HepG2 (cell line): ENCODE data around the gene JPT1. TPM values are rescaled to one million over a fixed set of nuclear protein-coding genes. Genes with fewer than 3 reads are reported as not detected.

ENCODE experiments used
- ATAC-seq: fragments of 200-7000 bp; cut with Tn5 transposase; 3 replicates; pipeline ENCODE4 v1.9.1; 2020; ENCODE audit warnings: mild to moderate bottlenecking, moderate library complexity
- BruUV-seq: library from RNA; stranded (reverse); fragments of 400-500 nt; replicated peaks from 2 replicates; lab custom pipeline; 2021; lab: Mats Ljungman, UMichigan
- CTCF ChIA-PET: fragments of 300-600 bp; formaldehyde crosslinking; extraction: SDS; loops from one replicate; lab custom pipeline; 2021; ENCODE audit warnings: low total read pairs, inconsistent platforms, low intra/inter-chr PET ratio; lab: Yijun Ruan, JAX
- POLR2A ChIA-PET: fragments of 350-600 bp; sonication (Branson Sonifier 250); formaldehyde crosslinking; loops from one replicate; lab custom pipeline; 2020; ENCODE audit warnings: antibody characterized with exemption, inconsistent platforms; lab: Yijun Ruan, JAX
- DNase-seq: peaks from one replicate; pipeline ENCODE4 v3.0.0-alpha.2; 2015; ENCODE audit warnings: low spot score
- FAIRE-seq: peaks from 3 replicates; lab custom pipeline; 2011; peaks lifted over from hg19 to GRCh38; lab: Jason Lieb, UNC
- H2AFZ ChIP-seq: one replicate; pipeline ENCODE4 v1.6.1; 2011; ENCODE audit warnings: low read length, inconsistent platforms
- H3K27ac ChIP-seq: fragments of 300-600 bp; 3 replicates; pipeline ENCODE4 v1.8.0; 2011; ENCODE audit warnings: mixed run types, mild to moderate bottlenecking, mixed read lengths, low read length, inconsistent platforms; ENCODE audit not compliant: insufficient read depth; ENCODE audit errors: extremely low read length
- H3K27me3 ChIP-seq, 2 experiments: fragments of 200-600 bp in 1 of 2; 2 replicates in 1 of 2; 3 replicates in 1 of 2; pipeline versions ENCODE4 v1.6.0 to v1.8.0; 2011; ENCODE audit warnings: low read length in 2 of 2, mild to moderate bottlenecking in 2 of 2, moderate library complexity in 2 of 2, inconsistent platforms in 1 of 2; ENCODE audit not compliant: insufficient read depth in 2 of 2, control insufficient read depth in 1 of 2
- H3K36me3 ChIP-seq, 2 experiments: fragments of 200-600 bp in 1 of 2; replicated peaks in 1 of 2; 2 replicates in 1 of 2; 3 replicates in 1 of 2; pipeline versions ENCODE4 v1.5.1 to v1.8.0; 2011; ENCODE audit warnings: low read length in 2 of 2, inconsistent platforms in 1 of 2; ENCODE audit not compliant: insufficient read depth in 2 of 2, control insufficient read depth in 1 of 2
- H3K4me1 ChIP-seq: 2 replicates; pipeline ENCODE4 v1.5.1; 2012; ENCODE audit warnings: low read length, inconsistent platforms; ENCODE audit not compliant: insufficient read depth
- H3K4me2 ChIP-seq: 2 replicates; pipeline ENCODE4 v1.6.0; 2011; ENCODE audit warnings: low read depth, low read length, inconsistent platforms
- H3K4me3 ChIP-seq, 3 experiments: fragments of 200-600 bp in 1 of 3; sonication (generic), shearing (Covaris generic) in 1 of 3; replicated peaks in 1 of 3; 2 replicates each; pipeline ENCODE4 v1.5.1; 2011 to 2016; ENCODE audit warnings: low read length in 3 of 3, inconsistent platforms in 2 of 3, low read depth in 2 of 3, mild to moderate bottlenecking in 2 of 3, control low read depth in 1 of 3, mixed read lengths in 1 of 3; ENCODE audit not compliant: insufficient read depth in 1 of 3
- H3K79me2 ChIP-seq: one replicate; pipeline ENCODE4 v1.6.1; 2011; ENCODE audit warnings: low read length, inconsistent platforms; ENCODE audit not compliant: insufficient read depth
- H3K9ac ChIP-seq: 2 replicates; pipeline ENCODE4 v1.6.0; 2011; ENCODE audit warnings: mild to moderate bottlenecking, low read depth, low read length, inconsistent platforms; ENCODE audit not compliant: insufficient read depth
- H3K9me3 ChIP-seq: 2 replicates; pipeline ENCODE4 v1.5.1; 2012; ENCODE audit warnings: mild to moderate bottlenecking, low read length
- H4K20me1 ChIP-seq: 2 replicates; pipeline ENCODE4 v1.6.0; 2011; ENCODE audit warnings: inconsistent platforms, mild to moderate bottlenecking, low read length, moderate library complexity; ENCODE audit not compliant: insufficient read depth
- ARID2 ChIP-seq: sonication (generic); formaldehyde crosslinking; IDR thresholded peaks from 2 replicates; pipeline ENCODE4 v1.8.1; 2022; ENCODE audit warnings: mild to moderate bottlenecking, missing genetic modification reagents, borderline replicate concordance
- FOXJ3 ChIP-seq: sonication (generic); formaldehyde crosslinking; IDR thresholded peaks from 2 replicates; pipeline ENCODE4 v1.4.0; 2020; ENCODE audit warnings: missing genetic modification reagents, mild to moderate bottlenecking, borderline replicate concordance
- NCOA5 ChIP-seq: sonication (generic); formaldehyde crosslinking; IDR thresholded peaks from 2 replicates; pipeline ENCODE4 v1.4.0; 2020; ENCODE audit warnings: missing genetic modification reagents
- SUZ12 ChIP-seq: fragments of 150-350 bp; IDR thresholded peaks from 2 replicates; pipeline ENCODE4 v1.6.1; 2014; ENCODE audit warnings: low read depth, low read length
- TOPORS ChIP-seq: sonication (generic); formaldehyde crosslinking; IDR thresholded peaks from 2 replicates; pipeline ENCODE4 v1.8.0; 2023; ENCODE audit warnings: mild to moderate bottlenecking, missing genetic modification reagents
- U2AF1 ChIP-seq: fragments of 200-400 bp; formaldehyde crosslinking; optimal IDR thresholded peaks from 2 replicates; pipeline ENCODE3; 2017; ENCODE audit warnings: mild to moderate bottlenecking, low read depth, low read length
- ZNF12 ChIP-seq: sonication (generic); formaldehyde crosslinking; IDR thresholded peaks from 2 replicates; pipeline ENCODE4 v1.5.0; 2020; ENCODE audit warnings: missing genetic modification reagents
- ZNF263 ChIP-seq: sonication (generic); formaldehyde crosslinking; IDR thresholded peaks from 2 replicates; pipeline ENCODE4 v1.4.0; 2020; ENCODE audit warnings: missing genetic modification reagents
- ZNF383 ChIP-seq: sonication (generic); formaldehyde crosslinking; IDR thresholded peaks from 2 replicates; pipeline ENCODE4 v1.4.0; 2020; ENCODE audit warnings: missing genetic modification reagents, mild to moderate bottlenecking, borderline replicate concordance
- WGBS: methylation state at CpG from one replicate; pipeline ENCODE4 v1.1.6; 2017; ENCODE audit warnings: low lambda C conversion rate; 5-methylcytosine and 5-hydroxymethylcytosine counted together
- in situ Hi-C: cut with HindIII; loops from 2 replicates; pipeline ENCODE4 v1.10.0; 2017; ENCODE audit warnings: low pct_unique_long_range_greater_than_20kb; ENCODE audit not compliant: extremely low pct_ligation_motif_present
- intact Hi-C: fragments of 100-400 bp; cut with micrococcal nuclease; formaldehyde crosslinking; loops from one replicate; pipeline ENCODE4 v1.10.0; 2022; ENCODE audit not compliant: unreplicated experiment
- polyA plus RNA-seq, 8 experiments: library from polyadenylated mRNA; depleted of rRNA in 3 of 8; stranded (reverse) in 7 of 8; unstranded in 1 of 8; fragments of >200 nt; fragmentation: Illumina TruSeq in 4 of 8; extraction: Trizol in 4 of 8; gene quantifications; 2 replicates each; pipeline versions ENCODE4 v1.2.1 to v1.2.3, GENCODE V29; 2011 to 2016; ENCODE audit warnings: low read depth in 4 of 8, missing spikeins in 1 of 8, mixed read lengths in 1 of 8; ENCODE audit not compliant: insufficient read depth in 1 of 8
- total RNA-seq, 5 experiments: library from RNA; depleted of rRNA; stranded (reverse); fragments of >200 nt; fragmentation: Illumina TruSeq; extraction: Trizol; gene quantifications; 2 replicates each; pipeline ENCODE4 v1.2.3, GENCODE V29; 2016; ENCODE audit warnings: low read depth in 1 of 5
- TF ChIP-seq, protein P1 (sequence below): IDR thresholded peaks from 2 replicates; pipeline ENCODE4 v1.6.1; 2012; ENCODE audit warnings: low read depth, low read length, improper control_type of control experiment
- TF ChIP-seq, protein P2 (sequence below): sonication (generic); formaldehyde crosslinking; IDR thresholded peaks from 2 replicates; pipeline ENCODE4 v1.4.0; 2020; ENCODE audit warnings: mild to moderate bottlenecking, missing genetic modification reagents
- TF ChIP-seq, protein P3 (sequence below): sonication (generic); formaldehyde crosslinking; IDR thresholded peaks from 2 replicates; pipeline ENCODE4 v1.5.0; 2020; ENCODE audit warnings: missing genetic modification reagents
- TF ChIP-seq, protein P4 (sequence below): IDR thresholded peaks from 2 replicates; pipeline ENCODE4 v1.6.1; 2016; ENCODE audit warnings: missing compliant biosample characterization, missing genetic modification reagents, borderline replicate concordance
- TF ChIP-seq, protein P5 (sequence below), 2 experiments: fragments of 450-650 bp in 1 of 2; sonication (generic) in 1 of 2; formaldehyde crosslinking; IDR thresholded peaks; 2 replicates each; pipeline versions ENCODE4 v1.5.0 to v1.8.0; 2020 to 2022; ENCODE audit warnings: mild to moderate bottlenecking in 1 of 2, missing genetic modification reagents in 1 of 2
- TF ChIP-seq, protein P6 (sequence below): sonication (generic); formaldehyde crosslinking; IDR thresholded peaks from 2 replicates; pipeline ENCODE4 v1.9.0; 2021; ENCODE audit warnings: missing genetic modification reagents, borderline replicate concordance

The JPT1 gene
- total and polyA plus RNA-seq, 2 of the 13 experiments (the other 11 are each of a cell fraction or from before 2014, with no cell fraction given): 43.3 to 256 TPM

DNA sequence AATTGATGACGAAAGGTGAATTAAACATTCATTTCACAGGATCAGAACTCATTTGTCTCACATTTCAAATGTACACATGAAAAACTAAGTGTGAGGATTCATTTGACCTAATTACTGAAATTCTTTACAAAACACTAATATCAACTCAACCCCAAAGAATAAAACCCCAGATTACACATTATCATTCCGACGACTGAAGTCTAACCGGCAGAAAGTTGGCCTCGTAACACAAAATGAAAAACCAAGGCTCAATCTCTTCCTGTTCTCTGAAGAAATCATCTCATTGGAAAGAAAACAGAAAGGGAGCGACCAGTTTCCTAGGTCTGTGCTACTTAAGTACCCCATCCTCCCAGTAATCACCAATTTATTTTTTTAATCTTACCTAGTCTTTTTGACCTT, 1.8 kb downstream of the JPT1 start:
- peaks cover 9 to 14% of the 10 kb centered on the region in 2 experiments for H3K36me3 ChIP-seq
- peak overlapping the region; percentile 85 to 99 (median 95) for H3K4me3 ChIP-seq
- TSS peak; percentile 65 for BruUV-seq
- peak overlapping the region; percentile 96 for H3K4me2 ChIP-seq
- CTCF ChIA-PET: no interaction called here
- H3K27me3 ChIP-seq: no peaks in the 10 kb centered on the region; a peak in 1 of 5 replicates
- H2AFZ ChIP-seq: no peak overlapping the region
- no peaks in the 10 kb centered on the region for H3K9me3 ChIP-seq
- no peak for FAIRE-seq
- in situ Hi-C loops (no loop called here), intact Hi-C loops (loop anchor here (5.0 kb wide), 1 partner anchor 50 kb away; no protein-coding TSS in a partner anchor)
- 50% methylated on average over 6 of the region's 6 CpGs for WGBS
- peaks cover 55% of the 10 kb centered on the region for H3K4me1 ChIP-seq
- no peaks in the 10 kb centered on the region; the same call in 1 of the 2 replicates for H4K20me1 ChIP-seq
- POLR2A ChIA-PET: interaction anchor here (2.6 kb wide), 1 partner anchor 20 kb away, joined by 23 read pairs; the partner anchor contains the start of gene NT5C
- no peak for ATAC-seq
- H3K27ac ChIP-seq: peak overlapping the region; percentile 32
- H3K79me2 ChIP-seq: peaks cover 57% of the 10 kb centered on the region
- no peak for DNase-seq
- H3K9ac ChIP-seq: peak overlapping the region; percentile 92
- TF ChIP-seq ZNF12 (no peak), NCOA5 (CRISPR knock-in tag) (no peak), ZNF263 (CRISPR knock-in tag) (no peak), FOXJ3 (no peak), U2AF1 (no peak), SUZ12 (no peak), TOPORS (CRISPR knock-in tag) (no peak), ARID2 (CRISPR knock-in tag) (no peak), ZNF383 (no peak)
- TF ChIP-seq, protein P1, sequence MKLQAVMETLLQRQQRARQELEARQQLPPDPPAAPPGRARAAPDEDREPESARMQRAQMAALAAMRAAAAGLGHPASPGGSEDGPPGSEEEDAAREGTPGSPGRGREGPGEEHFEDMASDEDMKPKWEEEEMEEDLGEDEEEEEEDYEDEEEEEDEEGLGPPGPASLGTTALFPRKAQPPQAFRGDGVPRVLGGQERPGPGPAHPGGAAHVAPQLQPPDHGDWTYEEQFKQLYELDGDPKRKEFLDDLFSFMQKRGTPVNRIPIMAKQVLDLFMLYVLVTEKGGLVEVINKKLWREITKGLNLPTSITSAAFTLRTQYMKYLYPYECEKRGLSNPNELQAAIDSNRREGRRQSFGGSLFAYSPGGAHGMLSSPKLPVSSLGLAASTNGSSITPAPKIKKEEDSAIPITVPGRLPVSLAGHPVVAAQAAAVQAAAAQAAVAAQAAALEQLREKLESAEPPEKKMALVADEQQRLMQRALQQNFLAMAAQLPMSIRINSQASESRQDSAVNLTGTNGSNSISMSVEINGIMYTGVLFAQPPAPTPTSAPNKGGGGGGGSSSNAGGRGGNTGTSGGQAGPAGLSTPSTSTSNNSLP: no peak
- TF ChIP-seq, protein P2, sequence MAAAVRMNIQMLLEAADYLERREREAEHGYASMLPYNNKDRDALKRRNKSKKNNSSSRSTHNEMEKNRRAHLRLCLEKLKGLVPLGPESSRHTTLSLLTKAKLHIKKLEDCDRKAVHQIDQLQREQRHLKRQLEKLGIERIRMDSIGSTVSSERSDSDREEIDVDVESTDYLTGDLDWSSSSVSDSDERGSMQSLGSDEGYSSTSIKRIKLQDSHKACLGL: no peak
- TF ChIP-seq, protein P3, sequence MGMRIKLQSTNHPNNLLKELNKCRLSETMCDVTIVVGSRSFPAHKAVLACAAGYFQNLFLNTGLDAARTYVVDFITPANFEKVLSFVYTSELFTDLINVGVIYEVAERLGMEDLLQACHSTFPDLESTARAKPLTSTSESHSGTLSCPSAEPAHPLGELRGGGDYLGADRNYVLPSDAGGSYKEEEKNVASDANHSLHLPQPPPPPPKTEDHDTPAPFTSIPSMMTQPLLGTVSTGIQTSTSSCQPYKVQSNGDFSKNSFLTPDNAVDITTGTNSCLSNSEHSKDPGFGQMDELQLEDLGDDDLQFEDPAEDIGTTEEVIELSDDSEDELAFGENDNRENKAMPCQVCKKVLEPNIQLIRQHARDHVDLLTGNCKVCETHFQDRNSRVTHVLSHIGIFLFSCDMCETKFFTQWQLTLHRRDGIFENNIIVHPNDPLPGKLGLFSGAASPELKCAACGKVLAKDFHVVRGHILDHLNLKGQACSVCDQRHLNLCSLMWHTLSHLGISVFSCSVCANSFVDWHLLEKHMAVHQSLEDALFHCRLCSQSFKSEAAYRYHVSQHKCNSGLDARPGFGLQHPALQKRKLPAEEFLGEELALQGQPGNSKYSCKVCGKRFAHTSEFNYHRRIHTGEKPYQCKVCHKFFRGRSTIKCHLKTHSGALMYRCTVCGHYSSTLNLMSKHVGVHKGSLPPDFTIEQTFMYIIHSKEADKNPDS (CRISPR knock-in tag): no peak
- TF ChIP-seq, protein P4, sequence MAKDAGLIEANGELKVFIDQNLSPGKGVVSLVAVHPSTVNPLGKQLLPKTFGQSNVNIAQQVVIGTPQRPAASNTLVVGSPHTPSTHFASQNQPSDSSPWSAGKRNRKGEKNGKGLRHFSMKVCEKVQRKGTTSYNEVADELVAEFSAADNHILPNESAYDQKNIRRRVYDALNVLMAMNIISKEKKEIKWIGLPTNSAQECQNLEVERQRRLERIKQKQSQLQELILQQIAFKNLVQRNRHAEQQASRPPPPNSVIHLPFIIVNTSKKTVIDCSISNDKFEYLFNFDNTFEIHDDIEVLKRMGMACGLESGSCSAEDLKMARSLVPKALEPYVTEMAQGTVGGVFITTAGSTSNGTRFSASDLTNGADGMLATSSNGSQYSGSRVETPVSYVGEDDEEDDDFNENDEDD (CRISPR knock-in tag): no peak
- TF ChIP-seq, protein P5, sequence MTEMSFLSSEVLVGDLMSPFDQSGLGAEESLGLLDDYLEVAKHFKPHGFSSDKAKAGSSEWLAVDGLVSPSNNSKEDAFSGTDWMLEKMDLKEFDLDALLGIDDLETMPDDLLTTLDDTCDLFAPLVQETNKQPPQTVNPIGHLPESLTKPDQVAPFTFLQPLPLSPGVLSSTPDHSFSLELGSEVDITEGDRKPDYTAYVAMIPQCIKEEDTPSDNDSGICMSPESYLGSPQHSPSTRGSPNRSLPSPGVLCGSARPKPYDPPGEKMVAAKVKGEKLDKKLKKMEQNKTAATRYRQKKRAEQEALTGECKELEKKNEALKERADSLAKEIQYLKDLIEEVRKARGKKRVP (CRISPR knock-in tag; IDR thresholded peaks at IDR 0.05): no peak
- TF ChIP-seq, protein P6, sequence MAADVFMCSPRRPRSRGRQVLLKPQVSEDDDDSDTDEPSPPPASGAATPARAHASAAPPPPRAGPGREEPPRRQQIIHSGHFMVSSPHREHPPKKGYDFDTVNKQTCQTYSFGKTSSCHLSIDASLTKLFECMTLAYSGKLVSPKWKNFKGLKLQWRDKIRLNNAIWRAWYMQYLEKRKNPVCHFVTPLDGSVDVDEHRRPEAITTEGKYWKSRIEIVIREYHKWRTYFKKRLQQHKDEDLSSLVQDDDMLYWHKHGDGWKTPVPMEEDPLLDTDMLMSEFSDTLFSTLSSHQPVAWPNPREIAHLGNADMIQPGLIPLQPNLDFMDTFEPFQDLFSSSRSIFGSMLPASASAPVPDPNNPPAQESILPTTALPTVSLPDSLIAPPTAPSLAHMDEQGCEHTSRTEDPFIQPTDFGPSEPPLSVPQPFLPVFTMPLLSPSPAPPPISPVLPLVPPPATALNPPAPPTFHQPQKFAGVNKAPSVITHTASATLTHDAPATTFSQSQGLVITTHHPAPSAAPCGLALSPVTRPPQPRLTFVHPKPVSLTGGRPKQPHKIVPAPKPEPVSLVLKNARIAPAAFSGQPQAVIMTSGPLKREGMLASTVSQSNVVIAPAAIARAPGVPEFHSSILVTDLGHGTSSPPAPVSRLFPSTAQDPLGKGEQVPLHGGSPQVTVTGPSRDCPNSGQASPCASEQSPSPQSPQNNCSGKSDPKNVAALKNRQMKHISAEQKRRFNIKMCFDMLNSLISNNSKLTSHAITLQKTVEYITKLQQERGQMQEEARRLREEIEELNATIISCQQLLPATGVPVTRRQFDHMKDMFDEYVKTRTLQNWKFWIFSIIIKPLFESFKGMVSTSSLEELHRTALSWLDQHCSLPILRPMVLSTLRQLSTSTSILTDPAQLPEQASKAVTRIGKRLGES: no peak
